SK-N-SH treated with all-trans-retinoic acid at 6 μM for 48 hours (cell line): Measurements from ENCODE around the gene MS4A13.

Experiments used
- ESRRG ChIP-seq: fragments of 250-450 bp; sonication (Bioruptor Pico); IDR thresholded peaks from 2 replicates; pipeline ENCODE4 v1.6.1; 2021; ENCODE audit warnings: mild to moderate bottlenecking
- PATZ1 ChIP-seq: fragments of 250-450 bp; sonication (Bioruptor Pico); IDR thresholded peaks from 2 replicates; pipeline ENCODE4 v1.8.0; 2020; ENCODE audit warnings: mild to moderate bottlenecking, moderate library complexity, borderline replicate concordance
- ZC3H10 ChIP-seq: fragments of 250-450 bp; sonication (Bioruptor Pico); IDR thresholded peaks from 2 replicates; pipeline ENCODE4 v1.5.1; 2021; ENCODE audit warnings: mild to moderate bottlenecking, moderate library complexity
- ZFP3 ChIP-seq: fragments of 250-450 bp; sonication (Bioruptor Pico); IDR thresholded peaks from 2 replicates; pipeline ENCODE4 v1.5.0; 2020; ENCODE audit warnings: mild to moderate bottlenecking, moderate library complexity

- TF ChIP-seq PATZ1 (CRISPR knock-in tag): no peak
- TF ChIP-seq ZFP3 (CRISPR knock-in tag): no peak
- TF ChIP-seq ESRRG (CRISPR knock-in tag): no peak
- no peak for TF ChIP-seq ZC3H10
These were observed 13.7 kb downstream of the MS4A13 start for GRCh38 chr11:60528934-60529333.
